GM19043 (cell line): ENCODE measurements around the gene ZXDC.
A peak's percentile ranks its signal among the peaks of the same experiment; 100 is the strongest.

Experiments used
- ATAC-seq: cut with Tn5 transposase; IDR thresholded peaks from one replicate; pipeline ENCODE4 v1.9.1; 2021; ENCODE audit warnings: low read depth; ENCODE audit not compliant: unreplicated experiment

Gene ZXDC

GRCh38 chr3:126399756-126400155 is 75.9 kb downstream of the ZXDC start:
- no peak for ATAC-seq

DNA sequence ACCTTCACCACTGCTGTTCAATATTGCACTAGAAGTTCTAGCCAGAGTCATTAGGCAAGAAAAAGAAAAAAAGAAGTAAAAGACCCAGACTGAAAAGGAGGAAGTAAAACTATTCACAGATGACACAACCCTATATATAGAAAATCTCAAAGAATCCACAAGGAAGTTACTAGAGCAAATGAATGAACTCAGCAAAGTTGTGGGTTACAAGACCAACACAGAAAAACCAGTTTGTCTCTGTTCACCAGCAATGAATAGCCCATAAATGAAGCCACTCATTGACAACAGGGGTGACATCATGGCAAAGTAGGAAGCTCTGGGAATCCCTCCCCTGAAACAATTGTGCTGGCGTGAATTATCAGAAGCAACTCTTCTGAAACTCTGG is 76.3 kb downstream of the ZXDC start:
- peak; percentile 70 for ATAC-seq

DNA sequence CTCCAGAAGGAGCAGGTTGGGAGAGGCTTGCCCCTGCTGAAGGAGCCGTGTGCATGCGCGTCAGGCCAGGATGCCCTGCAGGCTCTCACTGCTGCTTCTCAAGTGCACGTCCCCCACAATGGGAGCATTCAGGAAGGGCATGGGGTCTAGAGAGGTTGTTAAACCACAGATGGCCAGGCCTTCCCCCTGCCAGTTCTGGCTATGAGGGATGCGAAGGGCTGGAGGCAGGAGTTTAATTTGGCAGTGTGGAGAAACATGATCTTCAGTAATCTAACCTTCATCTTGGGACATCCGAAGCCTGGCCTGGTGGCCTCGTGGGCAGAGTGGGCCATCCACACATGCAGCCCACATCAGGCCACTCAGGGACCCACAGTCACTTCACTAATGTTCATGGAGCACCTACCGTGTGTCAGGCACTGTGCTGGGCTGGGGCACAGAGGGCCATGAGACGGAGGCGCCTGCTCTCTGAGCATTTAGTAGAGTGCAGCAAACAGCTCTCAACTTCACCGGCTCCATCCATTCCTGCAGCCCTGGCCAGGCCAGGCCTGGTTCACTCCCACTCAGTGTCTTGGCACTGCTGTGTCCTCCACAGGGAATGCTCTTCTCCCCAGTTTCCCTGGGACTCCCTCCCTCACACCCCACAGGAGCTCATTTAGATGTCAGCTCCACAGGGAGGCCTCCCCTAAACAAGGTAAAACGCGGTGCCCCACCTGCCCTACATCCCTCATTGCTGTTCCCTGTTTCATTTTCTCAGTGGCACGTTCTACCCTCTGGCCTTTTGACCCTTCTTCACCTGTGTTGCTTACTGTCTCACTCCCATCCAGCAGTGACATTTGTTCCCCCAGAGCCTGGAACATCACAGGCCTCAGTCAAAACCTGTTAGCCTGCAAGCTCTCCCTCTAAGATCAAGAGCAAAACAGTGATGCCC is 77.0 kb downstream of the ZXDC start:
- ATAC-seq, result no peak

- ATAC-seq, result no peak
These were observed 77.9 kb downstream of the ZXDC start for GRCh38 chr3:126397610-126398422.

GRCh38 chr3:126396536-126396935 is 79.2 kb downstream of the ZXDC start:
- ATAC-seq, result no peak

DNA sequence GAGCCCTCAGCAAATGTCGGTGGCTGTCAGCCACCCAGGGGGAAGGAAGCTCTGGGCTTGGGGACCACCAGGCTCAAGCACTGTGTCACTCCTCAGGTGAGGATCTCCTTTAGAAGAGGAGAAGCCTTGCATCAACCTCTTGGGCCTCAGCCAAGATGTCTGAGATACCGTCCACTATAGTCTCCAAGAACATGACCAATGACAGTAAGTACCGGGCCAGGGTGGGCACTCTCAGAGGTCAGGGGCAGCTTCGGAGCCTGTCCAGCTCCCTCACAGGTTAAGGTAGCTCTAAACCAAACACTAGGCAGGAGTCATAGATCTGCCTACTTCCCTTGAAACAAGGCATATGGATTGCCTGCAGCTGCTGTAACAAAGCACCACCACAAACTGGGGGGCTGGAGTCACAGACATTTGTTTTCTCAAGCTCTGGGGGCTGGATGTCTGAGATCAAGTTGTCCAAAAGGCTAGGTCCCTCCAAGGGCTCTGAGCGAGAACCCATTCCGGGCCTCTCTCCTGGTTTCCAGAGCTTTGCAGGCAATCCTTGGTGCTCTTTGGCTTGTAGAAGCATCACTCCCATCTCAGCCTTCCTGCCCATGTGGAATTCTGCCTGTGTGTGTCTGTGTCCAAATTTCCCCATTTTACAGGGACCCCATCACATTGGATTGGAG is 79.7 kb downstream of the ZXDC start:
- no peak for ATAC-seq

DNA sequence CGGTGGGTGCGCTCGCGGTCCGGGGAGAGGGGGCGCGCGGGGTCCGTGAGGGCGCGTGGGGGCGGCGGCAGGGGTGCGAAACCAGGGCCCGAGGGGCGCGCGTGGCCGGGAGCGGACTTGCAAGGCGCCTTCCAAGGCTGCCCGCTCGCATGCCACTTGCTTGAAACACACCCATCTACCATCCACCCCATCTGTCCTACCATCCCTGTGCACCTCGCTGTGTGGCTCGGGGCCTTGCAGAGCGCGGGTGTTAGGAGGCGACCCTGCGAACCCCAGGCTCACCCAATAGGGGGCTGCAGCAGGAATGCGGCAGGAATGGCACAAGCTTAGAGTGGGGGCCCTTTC is 80.7 kb downstream of the ZXDC start:
- ATAC-seq, result no peak

DNA sequence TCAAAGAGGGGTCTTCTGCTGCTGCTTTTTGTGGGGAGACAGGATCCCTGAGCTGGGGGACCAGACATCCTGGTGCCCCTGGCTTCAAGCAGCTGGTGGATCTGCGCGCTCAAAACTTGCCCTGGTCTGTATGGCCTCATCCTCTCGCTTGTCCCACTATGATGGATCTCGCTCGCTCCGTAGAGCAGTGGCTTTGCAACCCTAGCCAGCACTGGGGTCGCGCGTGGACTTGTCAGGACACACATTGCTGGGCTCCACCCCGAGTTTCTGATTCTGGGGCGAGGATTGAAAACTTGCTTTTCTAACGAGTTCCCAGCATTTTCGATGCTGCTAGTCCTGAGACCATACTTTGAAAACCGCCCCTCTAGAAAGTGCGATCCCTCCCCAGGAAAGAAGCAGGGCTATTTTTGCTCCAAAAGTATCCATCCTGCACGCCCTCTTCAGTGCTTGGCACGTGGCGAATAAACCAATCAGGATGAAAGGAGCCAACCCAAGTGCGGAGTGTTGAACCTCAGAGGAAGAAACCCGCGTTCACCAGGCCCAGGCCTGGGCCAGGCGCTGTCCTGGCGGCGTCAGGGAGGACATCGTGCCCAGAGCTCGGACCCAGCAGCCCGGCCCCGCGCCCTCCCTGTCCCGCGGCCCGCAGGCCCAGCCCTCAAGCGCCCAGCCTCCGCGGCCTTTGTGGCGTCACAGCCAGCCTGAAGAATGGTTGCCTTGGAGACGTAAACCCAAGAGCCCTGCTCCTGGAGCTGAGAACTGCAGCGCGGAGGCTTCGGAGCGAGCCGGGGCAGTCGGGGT is 81.3 kb downstream of the ZXDC start, which contains the start of gene CFAP100:
TSS of gene CFAP100 (plus strand) at position 731 of the 798 bp plus-strand sequence. CDS start 1,092 bp downstream, outside the sequence.
- no peak for ATAC-seq

DNA sequence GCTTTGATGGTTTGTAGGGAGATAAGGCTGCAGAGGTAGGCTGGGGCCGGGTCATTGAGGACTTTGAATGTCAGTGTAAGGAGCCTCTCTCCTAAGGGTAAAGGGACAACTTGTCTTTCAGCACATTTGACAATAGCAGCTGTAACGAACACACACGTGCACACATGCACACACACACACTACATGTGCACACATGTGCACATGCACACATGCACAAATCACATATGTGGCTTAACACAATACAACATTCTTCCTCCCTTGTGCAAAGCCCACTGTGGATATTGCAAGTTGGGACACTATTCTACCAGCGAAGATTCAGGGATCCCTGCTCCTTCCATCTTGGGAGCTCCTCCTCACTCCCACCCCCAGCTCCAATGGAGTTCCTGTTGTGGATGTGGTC is 82.1 kb downstream of the ZXDC start:
- no peak for ATAC-seq

DNA sequence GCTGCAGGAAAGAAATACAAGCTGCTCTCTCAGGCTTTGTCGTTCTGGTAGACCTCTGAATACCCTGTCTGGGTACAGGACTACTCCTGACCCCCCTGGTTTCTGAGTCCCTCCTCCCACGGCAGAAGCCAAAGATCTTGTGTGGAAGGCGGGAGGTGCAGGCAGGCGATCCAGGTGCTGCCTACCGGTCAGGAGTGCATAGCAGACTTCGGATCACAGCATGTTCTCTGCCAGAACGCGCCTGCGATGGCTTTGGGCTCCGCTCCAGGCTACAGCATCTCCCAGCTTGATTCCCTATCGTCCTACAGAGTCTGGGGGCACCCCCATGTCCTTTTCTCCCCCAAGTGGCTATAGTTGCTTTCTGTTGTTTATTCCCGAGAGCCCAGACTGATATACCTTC is 83.4 kb downstream of the ZXDC start:
- ATAC-seq, result no peak

- ATAC-seq, result no peak
These were observed 84.1 kb downstream of the ZXDC start for GRCh38 chr3:126391631-126392030.

DNA sequence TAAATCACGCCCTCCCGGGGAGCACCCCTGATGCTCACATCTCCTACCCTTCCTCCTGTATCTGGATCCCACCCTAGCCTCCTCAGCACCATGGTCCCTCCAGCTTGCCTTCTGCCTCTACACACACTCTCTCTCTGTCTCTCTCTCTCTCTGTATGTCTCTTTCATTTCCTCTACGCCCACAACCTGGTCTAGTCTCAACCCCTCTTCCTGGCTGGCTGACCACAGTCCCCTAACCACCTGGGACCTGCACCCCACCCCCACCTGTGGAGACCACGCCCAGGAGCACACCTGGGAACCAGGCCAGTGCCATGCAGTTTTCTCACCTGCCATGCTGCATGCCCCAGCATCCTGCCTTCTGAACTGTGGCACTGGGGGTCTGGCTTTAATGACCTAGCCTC is 84.9 kb downstream of the ZXDC start:
- ATAC-seq, result no peak

DNA sequence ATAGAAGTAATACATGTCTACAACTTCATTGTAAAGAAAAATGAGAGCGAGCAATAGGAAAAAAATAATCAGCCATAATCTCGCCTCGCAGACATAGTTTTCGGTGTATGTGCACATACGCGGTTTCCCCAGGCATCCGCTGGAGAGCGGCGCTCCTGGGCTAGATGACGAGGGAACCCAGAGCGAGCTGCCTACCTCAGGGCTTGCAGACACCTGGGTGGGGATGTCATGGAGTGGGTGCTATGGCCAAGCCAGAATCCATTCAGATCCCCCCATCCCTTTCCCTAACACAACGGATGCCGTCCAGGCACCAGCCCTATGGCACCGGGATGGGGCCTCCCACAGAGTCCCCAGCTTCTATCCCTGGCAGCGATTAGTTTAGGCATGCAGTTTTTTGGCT is 85.5 kb downstream of the ZXDC start:
- ATAC-seq, result no peak

- ATAC-seq, result no peak
These were observed 85.9 kb downstream of the ZXDC start for GRCh38 chr3:126389794-126390146.

DNA sequence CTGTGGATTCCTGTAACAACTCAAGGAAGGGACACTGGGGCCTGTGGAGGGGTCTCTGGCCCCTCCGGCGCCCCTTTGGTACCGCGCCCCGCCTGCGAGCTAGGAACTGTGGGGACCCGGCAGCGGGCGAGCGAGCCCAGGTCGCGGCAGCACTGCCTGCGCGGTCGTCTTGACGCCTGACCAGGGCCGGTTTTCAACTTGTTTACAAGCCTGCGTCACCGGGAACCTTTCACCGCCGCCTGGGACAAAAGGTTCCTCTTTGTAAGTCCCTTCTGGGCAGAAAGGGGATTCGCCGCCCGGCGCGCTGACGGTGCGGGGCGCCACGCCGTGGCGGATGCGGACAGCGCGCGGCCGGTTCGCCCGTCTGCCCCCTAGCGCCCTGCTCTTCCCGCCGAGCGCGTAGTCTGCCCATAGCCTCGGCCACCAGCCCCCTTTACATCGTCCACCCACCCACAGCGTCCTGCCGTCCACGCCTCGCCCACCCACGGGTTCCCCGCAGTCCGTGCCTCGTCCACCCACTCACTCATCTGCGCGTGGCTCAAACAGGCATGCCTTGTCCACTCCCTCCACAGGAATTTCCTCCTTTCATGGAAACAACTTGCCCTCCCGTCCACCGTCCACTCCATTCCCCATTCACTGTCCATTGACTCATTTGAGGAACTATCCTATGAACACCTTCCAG is 86.4 kb downstream of the ZXDC start:
- ATAC-seq, result no peak
